B cell (primary cell): ENCODE results near the gene BOLA2B. TPM values are rescaled to one million over a fixed set of nuclear protein-coding genes. Genes with fewer than 3 reads are reported as not detected.
A peak's percentile ranks its signal among the peaks of the same experiment; 100 is the strongest.
"Not testable (repeated sequence)": the region's sequence is repeated elsewhere in the genome, so short reads cannot be mapped to it uniquely, and the experiment has no call there.

ENCODE experiments used
- ATAC-seq: fragments of 200-7000 bp; cut with Tn5 transposase; one replicate; pipeline ENCODE4 v1.10.0; 2021; ENCODE audit warnings: low read depth, mild to moderate bottlenecking, moderate number of reproducible peaks, moderate library complexity
- CTCF ChIA-PET: fragments of 350-600 bp; sonication (Branson Sonifier 250); formaldehyde crosslinking; loops from one replicate; lab custom pipeline; 2021; ENCODE audit warnings: antibody characterized with exemption, inconsistent platforms; lab: Charles Lee
- POLR2A ChIA-PET: fragments of 350-600 bp; sonication (Branson Sonifier 250); formaldehyde crosslinking; loops from one replicate; lab custom pipeline; 2021; ENCODE audit warnings: antibody characterized with exemption; lab: Charles Lee
- DNase-seq: peaks from one replicate; pipeline ENCODE4 v3.0.0; 2013
- H2AFZ ChIP-seq: 2 replicates; pipeline ENCODE4 v1.6.1; 2012; ENCODE audit warnings: mild to moderate bottlenecking, low read depth, low read length; ENCODE audit not compliant: insufficient read depth, poor library complexity, severe bottlenecking
- H3K27ac ChIP-seq, 2 donors: 1 replicate in 1 of 2; 2 replicates in 1 of 2; pipeline ENCODE4 v1.5.1; 2012 to 2013; ENCODE audit warnings: low read length in 2 of 2, mild to moderate bottlenecking in 2 of 2, moderate library complexity in 1 of 2
- H3K27me3 ChIP-seq, 4 experiments: fragments of 200-600 bp in 1 of 4; sonication (generic) in 1 of 4; replicated peaks in 1 of 4; 1 replicate in 2 of 4; 2 replicates in 2 of 4; pipeline versions ENCODE4 v1.6.1 to v1.7.0; 2013 to 2016; ENCODE audit warnings: low read length in 3 of 4, mild to moderate bottlenecking in 2 of 4, mixed read lengths in 1 of 4, moderate library complexity in 1 of 4; ENCODE audit not compliant: insufficient read depth in 4 of 4, control insufficient read depth in 3 of 4; ENCODE audit errors: control extremely low read depth in 1 of 4
- H3K36me3 ChIP-seq, 2 experiments: replicated peaks in 1 of 2; 1 replicate in 1 of 2; 2 replicates in 1 of 2; pipeline versions ENCODE4 v1.6.1 to v1.7.1; 2013; ENCODE audit warnings: low read length in 1 of 2; ENCODE audit not compliant: insufficient read depth in 2 of 2, control insufficient read depth in 1 of 2; ENCODE audit errors: control extremely low read depth in 1 of 2, extremely low read depth in 1 of 2
- H3K4me1 ChIP-seq, 2 donors: fragments of 200-600 bp in 1 of 2; sonication (generic) in 1 of 2; 1 replicate in 1 of 2; 2 replicates in 1 of 2; pipeline versions ENCODE4 v1.5.1 to v1.6.1; 2013 to 2017; ENCODE audit warnings: low read length in 2 of 2; ENCODE audit not compliant: control insufficient read depth in 2 of 2, insufficient read depth in 2 of 2
- H3K4me2 ChIP-seq: replicated peaks from 2 replicates; pipeline ENCODE3; 2012; ENCODE audit warnings: mild to moderate bottlenecking, low read depth, low read length; ENCODE audit not compliant: poor library complexity, severe bottlenecking
- H3K4me3 ChIP-seq, 5 experiments: fragments of 200-600 bp in 1 of 5; sonication (generic) in 1 of 5; 1 replicate in 3 of 5; 2 replicates in 2 of 5; pipeline versions ENCODE4 v1.5.1 to v1.7.0; 2011 to 2016; ENCODE audit warnings: low read length in 4 of 5, mild to moderate bottlenecking in 4 of 5, low read depth in 2 of 5, control low read depth in 1 of 5, moderate library complexity in 1 of 5; ENCODE audit not compliant: insufficient read depth in 1 of 5; ENCODE audit errors: control extremely low read depth in 1 of 5, extremely low read depth in 1 of 5
- H3K79me2 ChIP-seq: fragments of 200-600 bp; sonication (generic); one replicate; pipeline ENCODE4 v1.6.0; 2016; ENCODE audit warnings: low read length; ENCODE audit not compliant: control insufficient read depth, insufficient read depth
- H3K9ac ChIP-seq: fragments of 200-600 bp; sonication (generic); 2 replicates; pipeline ENCODE4 v1.6.1; 2017; ENCODE audit warnings: mild to moderate bottlenecking, low read length, moderate library complexity
- H3K9me3 ChIP-seq, 3 donors: one replicate each; pipeline versions ENCODE4 v1.6.1 to v1.7.1; 2013; ENCODE audit warnings: low read length in 2 of 3; ENCODE audit not compliant: control insufficient read depth in 2 of 3, insufficient read depth in 1 of 3; ENCODE audit errors: control extremely low read depth in 1 of 3
- H4K20me1 ChIP-seq: 2 replicates; pipeline ENCODE4 v1.6.0; 2012; ENCODE audit warnings: mild to moderate bottlenecking, low read length; ENCODE audit not compliant: insufficient read depth, control insufficient read depth, poor library complexity, severe bottlenecking
- H3K27ac Mint-ChIP-seq: one replicate; pipeline ENCODE4 v1.8.0; 2021; ENCODE audit warnings: mixed read lengths
- H3K27me3 Mint-ChIP-seq: one replicate; pipeline ENCODE4 v1.8.0; 2021; ENCODE audit warnings: mixed read lengths
- H3K4me1 Mint-ChIP-seq: one replicate; pipeline ENCODE4 v1.8.0; 2021; ENCODE audit warnings: mixed read lengths
- H3K4me3 Mint-ChIP-seq: one replicate; pipeline ENCODE4 v1.8.0; 2021; ENCODE audit warnings: mixed read lengths
- H3K9me3 Mint-ChIP-seq: one replicate; pipeline ENCODE4 v1.8.0; 2022; ENCODE audit warnings: mixed read lengths; ENCODE audit not compliant: insufficient read depth
- CTCF ChIP-seq: fragments of 200-600 bp; IDR thresholded peaks from one replicate; pipeline ENCODE4 v1.8.0; 2022; ENCODE audit warnings: antibody characterized with exemption, mild to moderate bottlenecking
- EZH2 ChIP-seq: IDR thresholded peaks from 2 replicates; pipeline ENCODE4 v1.6.1; 2012; ENCODE audit warnings: borderline replicate concordance, low read depth, mild to moderate bottlenecking, moderate library complexity, low read length; ENCODE audit not compliant: insufficient read depth, poor library complexity, severe bottlenecking
- WGBS: methylation state at CpG from one replicate; pipeline ENCODE4 v1.1.5; 2013; ENCODE audit warnings: missing lambda C conversion rate; ENCODE audit not compliant: insufficient coverage; 5-methylcytosine and 5-hydroxymethylcytosine counted together
- intact Hi-C: fragments of 100-400 bp; cut with micrococcal nuclease; formaldehyde crosslinking; loops from one replicate; pipeline ENCODE4 v1.10.0; 2022
- polyA plus RNA-seq: library from polyadenylated mRNA; depleted of rRNA; stranded (reverse); fragments of >200 nt; gene quantifications from 2 replicates; pipeline ENCODE4 v1.2.3, GENCODE V29; 2012
- total RNA-seq, 2 donors: library from RNA; stranded (reverse); fragments of 120-200 nt in 1 of 2; gene quantifications; 1 replicate in 1 of 2; 2 replicates in 1 of 2; pipeline versions ENCODE4 v1.2.3 to v1.2.4, GENCODE V29; 2013 to 2022

BOLA2B gene
- total and polyA plus RNA-seq, 2 donors (not counting 1 experiment from before 2014, with no cell fraction given), result 82.5 to 155 TPM

GRCh38 chr16:30168746-30169145 is 24.7 kb downstream of the BOLA2B start:
- CTCF ChIA-PET, H3K9me3 ChIP-seq, intact Hi-C loops, H3K4me3 ChIP-seq, H4K20me1 ChIP-seq, H3K4me3 Mint-ChIP-seq, H3K9ac ChIP-seq, H3K27me3 Mint-ChIP-seq, POLR2A ChIA-PET, H3K36me3 ChIP-seq, H3K27me3 ChIP-seq, H3K79me2 ChIP-seq, H3K27ac ChIP-seq, H3K9me3 Mint-ChIP-seq, H3K27ac Mint-ChIP-seq, H2AFZ ChIP-seq, DNase-seq, H3K4me2 ChIP-seq, ATAC-seq: not testable (repeated sequence)
- peaks cover 21 to 28% of the 10 kb centered on the region in 2 donors for H3K4me1 ChIP-seq
- WGBS, result no CpG with 5 or more reads among the region's 29 CpGs
- H3K4me1 Mint-ChIP-seq, result peaks cover 25% of the 10 kb centered on the region

- WGBS, result 100% methylated on average over 1 of the region's 11 CpGs
- peak overlapping the region; percentile 70 for H3K4me3 Mint-ChIP-seq
- no peaks in the 10 kb centered on the region for H3K9me3 Mint-ChIP-seq
- peak overlapping the region; percentile 70 for H3K4me2 ChIP-seq
- no peaks in the 10 kb centered on the region for H3K9me3 ChIP-seq
- TF ChIP-seq EZH2, result no peak
- TF ChIP-seq CTCF, result no peak
- no peaks in the 10 kb centered on the region for H3K79me2 ChIP-seq
- intact Hi-C loops, result loop anchor here (1.0 kb wide), 2 partner anchors 17 to 74 kb away; partner anchors contain the start of gene CORO1A
- H3K9ac ChIP-seq, result no peak overlapping the region
- H2AFZ ChIP-seq, result no peak overlapping the region
- H3K27me3 Mint-ChIP-seq, result no peaks in the 10 kb centered on the region
- no peaks in the 10 kb centered on the region for H3K36me3 ChIP-seq
- peaks cover 25% of the 10 kb centered on the region for H3K4me1 Mint-ChIP-seq
- ATAC-seq, result peak; percentile 93
- no peaks in the 10 kb centered on the region for H3K27me3 ChIP-seq
- H4K20me1 ChIP-seq, result no peaks in the 10 kb centered on the region
- peak; percentile 80 for DNase-seq
- POLR2A ChIA-PET, result interaction anchor here (0.7 kb wide), 1 partner anchor 18 kb away, joined by 7 read pairs; no protein-coding TSS in a partner anchor
- CTCF ChIA-PET, result no interaction called here
- H3K27ac Mint-ChIP-seq, result peak overlapping the region; percentile 94
- peak overlapping the region in 4 of 5 experiments; percentile 0 to 47 (median 31) for H3K4me3 ChIP-seq
- H3K4me1 ChIP-seq, result peaks cover 21 to 28% of the 10 kb centered on the region in 2 donors
- peak overlapping the region; percentile 18 to 41 for H3K27ac ChIP-seq
These were observed 27.1 kb downstream of the BOLA2B start for GRCh38 chr16:30166202-30166902.
